Skeletal muscle satellite cell (primary cell): ENCODE results near the gene KIAA1958.
"Not testable (repeated sequence)": the region's sequence is repeated elsewhere in the genome, so short reads cannot be mapped to it uniquely, and the experiment has no call there.

Experiments used
- H3K27me3 ChIP-seq: 2 replicates; pipeline ENCODE4 v1.7.0; 2013; ENCODE audit warnings: low read length; ENCODE audit not compliant: control insufficient read depth, insufficient read depth
- H3K36me3 ChIP-seq: 2 replicates; pipeline ENCODE4 v1.7.0; 2013; ENCODE audit warnings: mild to moderate bottlenecking, control low read depth, low read length; ENCODE audit not compliant: insufficient read depth
- H3K4me1 ChIP-seq: 2 replicates; pipeline ENCODE4 v1.7.0; 2013; ENCODE audit warnings: low read length; ENCODE audit not compliant: control insufficient read depth, insufficient read depth
- H3K4me2 ChIP-seq: 2 replicates; pipeline ENCODE4 v1.7.0; 2013; ENCODE audit warnings: mild to moderate bottlenecking, low read length
- H3K4me3 ChIP-seq: 2 replicates; pipeline ENCODE4 v1.7.0; 2013; ENCODE audit warnings: low read length
- H3K9ac ChIP-seq: 2 replicates; pipeline ENCODE4 v1.7.0; 2013; ENCODE audit warnings: mild to moderate bottlenecking, low read depth, low read length, moderate library complexity
- H3K9me3 ChIP-seq: replicated peaks from 2 replicates; pipeline ENCODE4 v1.7.0; 2013; ENCODE audit warnings: mild to moderate bottlenecking, control low read depth, low read length

The KIAA1958 gene

GRCh38 chr9:112648624-112649023 is 162.0 kb downstream of the KIAA1958 start:
- no peaks in the 10 kb centered on the region for H3K27me3 ChIP-seq
- no peaks in the 10 kb centered on the region for H3K9me3 ChIP-seq
- no peak overlapping the region for H3K4me2 ChIP-seq
- H3K9ac ChIP-seq, result no peak overlapping the region
- H3K4me3 ChIP-seq, result no peak overlapping the region
- no peaks in the 10 kb centered on the region for H3K4me1 ChIP-seq
- H3K36me3 ChIP-seq, result no peaks in the 10 kb centered on the region

GRCh38 chr9:112654282-112654681 is 167.7 kb downstream of the KIAA1958 start:
- Histone ChIP-seq H3K27me3 (no peaks in the 10 kb centered on the region), H3K4me1 (no peaks in the 10 kb centered on the region), H3K9me3 (no peaks in the 10 kb centered on the region), H3K4me3 (no peak overlapping the region), H3K9ac (no peak overlapping the region), H3K36me3 (no peaks in the 10 kb centered on the region), H3K4me2 (no peak overlapping the region)

GRCh38 chr9:112655668-112656067 is 169.0 kb downstream of the KIAA1958 start:
- Histone ChIP-seq H3K9ac (no peak overlapping the region), H3K36me3 (no peaks in the 10 kb centered on the region)

GRCh38 chr9:112659906-112660305 is 173.3 kb downstream of the KIAA1958 start:
- Histone ChIP-seq H3K9me3 (no peaks in the 10 kb centered on the region), H3K36me3 (no peaks in the 10 kb centered on the region), H3K27me3 (no peaks in the 10 kb centered on the region), H3K4me2 (no peak overlapping the region), H3K4me3 (no peak overlapping the region), H3K9ac (no peak overlapping the region), H3K4me1 (peaks cover 4% of the 10 kb centered on the region)

More at GRCh38 chr9:112655668-112656067, 169.0 kb downstream of the KIAA1958 start:
- Histone ChIP-seq H3K4me1 (no peaks in the 10 kb centered on the region), H3K9me3 (no peaks in the 10 kb centered on the region), H3K4me2 (no peak overlapping the region), H3K27me3 (no peaks in the 10 kb centered on the region), H3K4me3 (no peak overlapping the region)

GRCh38 chr9:112663681-112664080 is 177.1 kb downstream of the KIAA1958 start:
- H3K4me1 ChIP-seq, result peaks cover 4% of the 10 kb centered on the region
- H3K9ac ChIP-seq, result no peak overlapping the region
- no peak overlapping the region for H3K4me2 ChIP-seq

GRCh38 chr9:112664531-112664930 is 177.9 kb downstream of the KIAA1958 start:
- H3K9me3 ChIP-seq, result no peaks in the 10 kb centered on the region
- no peaks in the 10 kb centered on the region for H3K36me3 ChIP-seq
- no peak overlapping the region for H3K4me3 ChIP-seq
- H3K4me2 ChIP-seq, result no peak overlapping the region
- H3K9ac ChIP-seq, result no peak overlapping the region
- no peaks in the 10 kb centered on the region for H3K27me3 ChIP-seq
- H3K4me1 ChIP-seq, result peaks cover 4% of the 10 kb centered on the region

More at GRCh38 chr9:112663681-112664080, 177.1 kb downstream of the KIAA1958 start:
- no peaks in the 10 kb centered on the region for H3K36me3 ChIP-seq
- no peaks in the 10 kb centered on the region for H3K9me3 ChIP-seq
- no peak overlapping the region for H3K4me3 ChIP-seq
- H3K27me3 ChIP-seq, result no peaks in the 10 kb centered on the region

- Histone ChIP-seq H3K27me3 (no peaks in the 10 kb centered on the region), H3K9ac (no peak overlapping the region), H3K4me2 (no peak overlapping the region), H3K9me3 (no peaks in the 10 kb centered on the region), H3K4me1 (peaks cover 4% of the 10 kb centered on the region), H3K36me3 (no peaks in the 10 kb centered on the region), H3K4me3 (no peak overlapping the region)
Measured at GRCh38 chr9:112665347-112665746, 178.7 kb downstream of the KIAA1958 start.

- Histone ChIP-seq H3K4me1 (peaks cover 1% of the 10 kb centered on the region), H3K4me2 (no peak overlapping the region), H3K36me3 (no peaks in the 10 kb centered on the region), H3K27me3 (no peaks in the 10 kb centered on the region), H3K4me3 (no peak overlapping the region), H3K9me3 (no peaks in the 10 kb centered on the region), H3K9ac (no peak overlapping the region)
Measured at GRCh38 chr9:112669326-112669725, 182.7 kb downstream of the KIAA1958 start.

GRCh38 chr9:112670991-112671625 is 184.5 kb downstream of the KIAA1958 start:
- Histone ChIP-seq H3K4me3 (no peak overlapping the region), H3K4me1 (no peaks in the 10 kb centered on the region), H3K9ac (no peak overlapping the region), H3K36me3 (no peaks in the 10 kb centered on the region), H3K27me3 (no peaks in the 10 kb centered on the region), H3K9me3 (no peaks in the 10 kb centered on the region), H3K4me2 (no peak overlapping the region)

GRCh38 chr9:112673221-112673620 is 186.6 kb downstream of the KIAA1958 start:
- H3K4me1 ChIP-seq, H3K4me2 ChIP-seq, H3K4me3 ChIP-seq, H3K9ac ChIP-seq, H3K27me3 ChIP-seq, H3K36me3 ChIP-seq, H3K9me3 ChIP-seq: not testable (repeated sequence)

- no peaks in the 10 kb centered on the region for H3K36me3 ChIP-seq
- H3K4me3 ChIP-seq, result no peak overlapping the region
- no peak overlapping the region for H3K4me2 ChIP-seq
- H3K27me3 ChIP-seq, result no peaks in the 10 kb centered on the region
- H3K9me3 ChIP-seq, result peaks cover 13% of the 10 kb centered on the region
- H3K4me1 ChIP-seq, result no peaks in the 10 kb centered on the region
- no peak overlapping the region for H3K9ac ChIP-seq
Measured at GRCh38 chr9:112677040-112677439, 190.4 kb downstream of the KIAA1958 start.

GRCh38 chr9:112680731-112681402 is 194.2 kb downstream of the KIAA1958 start:
- H3K4me3 ChIP-seq, result no peak overlapping the region
- H3K4me2 ChIP-seq, result no peak overlapping the region
- H3K9ac ChIP-seq, result no peak overlapping the region
- H3K27me3 ChIP-seq, result no peaks in the 10 kb centered on the region
- peaks cover 13% of the 10 kb centered on the region for H3K9me3 ChIP-seq
- H3K36me3 ChIP-seq, result peaks cover 8% of the 10 kb centered on the region
- no peaks in the 10 kb centered on the region for H3K4me1 ChIP-seq
